HUES64 (cell line): ENCODE measurements around the gene HLA-DRA.

Source experiments
- H3K27ac ChIP-seq: 2 replicates; pipeline ENCODE4 v1.7.0; 2013; ENCODE audit warnings: low read depth, low read length, inconsistent platforms
- H3K27me3 ChIP-seq: 2 replicates; pipeline ENCODE4 v1.6.1; 2013; ENCODE audit warnings: mild to moderate bottlenecking, low read length; ENCODE audit not compliant: insufficient read depth
- H3K36me3 ChIP-seq: 2 replicates; pipeline ENCODE4 v1.6.1; 2013; ENCODE audit warnings: mild to moderate bottlenecking, low read length; ENCODE audit not compliant: insufficient read depth
- H3K4me1 ChIP-seq: 2 replicates; pipeline ENCODE4 v1.6.1; 2013; ENCODE audit warnings: mild to moderate bottlenecking, low read length, moderate library complexity; ENCODE audit not compliant: insufficient read depth
- H3K4me3 ChIP-seq: 2 replicates; pipeline ENCODE4 v1.5.1; 2013; ENCODE audit warnings: mild to moderate bottlenecking, low read length, moderate library complexity
- H3K9ac ChIP-seq: 2 replicates; pipeline ENCODE4 v1.6.1; 2013; ENCODE audit warnings: mild to moderate bottlenecking, low read depth, low read length
- H3K9me3 ChIP-seq: 2 replicates; pipeline ENCODE4 v1.6.1; 2013; ENCODE audit warnings: low read depth, low read length; ENCODE audit not compliant: insufficient read depth
- WGBS: fragments of 150-250, 120-280 bp; methylation state at CpG from one replicate; pipeline ENCODE4 v1.1.7; 2013; ENCODE audit warnings: missing lambda C conversion rate; 5-methylcytosine and 5-hydroxymethylcytosine counted together

HLA-DRA gene

DNA sequence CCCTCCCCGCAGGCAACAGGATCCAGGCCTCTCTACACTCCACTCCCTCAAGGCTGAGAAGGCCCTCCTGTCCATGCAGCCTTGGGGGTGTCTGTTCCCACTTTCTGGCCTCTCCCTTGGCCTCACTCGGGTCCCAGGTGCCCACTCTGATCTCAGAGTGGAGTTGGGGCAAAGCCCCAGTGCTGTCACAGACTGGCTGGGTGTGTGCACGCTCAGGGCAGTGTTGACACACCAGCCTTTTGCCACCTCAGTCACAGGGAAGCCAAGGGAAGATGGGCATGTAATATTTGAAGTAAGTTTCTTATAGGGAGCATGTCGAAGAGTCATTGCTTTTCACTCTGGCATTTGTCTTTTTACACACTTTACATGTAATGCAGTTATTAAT is 44.9 kb downstream of the HLA-DRA start:
- Histone ChIP-seq H3K36me3 (no peaks in the 10 kb centered on the region), H3K9me3 (peaks cover 9% of the 10 kb centered on the region; the same call in 1 of the 2 replicates), H3K4me3 (no peak overlapping the region)

DNA sequence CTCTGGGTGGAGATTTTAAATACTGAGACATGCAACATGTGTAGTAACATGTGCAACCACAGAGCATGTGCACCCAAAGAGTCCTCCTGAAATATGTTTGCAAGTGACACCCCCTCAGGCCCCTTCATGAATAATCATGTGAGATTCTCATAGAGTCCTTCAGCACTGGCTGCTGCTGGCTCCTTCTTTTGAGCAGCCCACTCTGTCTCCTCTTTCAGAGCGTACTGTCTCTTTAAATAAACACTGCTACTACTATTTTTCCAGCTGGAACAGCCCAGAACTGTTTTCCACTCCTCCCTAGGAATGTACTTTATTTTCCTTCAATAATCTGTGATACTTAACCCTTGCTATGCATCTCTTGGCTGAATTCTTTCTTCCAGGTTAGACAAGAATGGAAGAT is 48.4 kb downstream of the HLA-DRA start:
- 66% methylated on average over 1 of the region's 1 CpG for WGBS
- no peak overlapping the region for H3K4me3 ChIP-seq
- no peaks in the 10 kb centered on the region for H3K4me1 ChIP-seq

More for the DNA sequence above, 44.9 kb downstream of the HLA-DRA start:
- H3K4me1 ChIP-seq, result no peaks in the 10 kb centered on the region
- H3K27me3 ChIP-seq, result no peaks in the 10 kb centered on the region
- H3K9ac ChIP-seq, result no peak overlapping the region
- WGBS, result 54% methylated on average over 4 of the region's 4 CpGs
- H3K27ac ChIP-seq, result no peak overlapping the region

DNA sequence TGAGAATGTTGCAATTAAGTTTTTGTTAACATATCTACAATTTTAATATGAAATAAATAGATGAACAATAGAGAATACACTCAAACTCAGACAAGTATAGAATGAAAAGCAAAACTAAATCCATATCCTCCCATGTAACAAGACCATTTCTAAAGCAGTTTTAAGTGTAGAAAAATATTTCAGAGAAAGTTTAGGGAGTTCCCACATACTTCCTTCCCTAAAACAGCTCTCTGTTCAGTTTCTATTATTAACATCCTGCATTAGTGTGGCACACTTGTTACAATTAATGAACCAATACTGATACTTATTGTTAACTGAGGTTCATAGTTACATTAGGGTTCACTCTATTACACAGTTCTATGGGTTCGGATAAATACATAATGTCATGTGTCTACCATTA is 52.0 kb downstream of the HLA-DRA start:
- Histone ChIP-seq H3K9me3 (0 out of 2 replicates have a peak, but pooled peaks cover 3% of the 10 kb centered on the region), H3K27ac (no peak overlapping the region), H3K4me1 (no peaks in the 10 kb centered on the region), H3K36me3 (no peaks in the 10 kb centered on the region), H3K27me3 (no peaks in the 10 kb centered on the region), H3K9ac (no peak overlapping the region), H3K4me3 (no peak overlapping the region)
- WGBS, result no CpG with 5 or more reads among the region's 1 CpG

More for the DNA sequence above, 48.4 kb downstream of the HLA-DRA start:
- Histone ChIP-seq H3K36me3 (no peaks in the 10 kb centered on the region), H3K9me3 (peaks cover 6% of the 10 kb centered on the region; the same call in 1 of the 2 replicates), H3K9ac (no peak overlapping the region), H3K27ac (no peak overlapping the region), H3K27me3 (no peaks in the 10 kb centered on the region)

DNA sequence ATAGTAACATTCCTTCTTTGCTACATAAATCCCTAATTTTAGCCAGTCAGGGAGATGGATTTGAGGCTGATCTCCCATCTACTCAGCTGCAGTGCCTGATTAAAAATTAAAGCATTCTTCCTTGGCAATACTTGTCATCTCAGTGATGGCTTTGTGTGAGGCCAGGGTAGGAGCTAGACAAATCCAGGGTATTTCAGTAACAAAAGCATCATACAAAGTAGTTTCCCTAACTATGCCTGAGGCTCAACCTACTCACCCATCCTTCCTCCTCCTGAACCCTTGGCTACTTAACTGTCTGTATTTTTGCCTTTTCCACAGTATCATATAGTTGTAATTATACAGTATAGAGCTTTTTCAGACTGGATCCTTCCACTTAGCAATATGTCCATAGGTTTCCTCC is 52.7 kb downstream of the HLA-DRA start:
- Histone ChIP-seq H3K4me3 (no peak overlapping the region), H3K4me1 (no peaks in the 10 kb centered on the region), H3K27me3 (no peaks in the 10 kb centered on the region), H3K9me3 (0 out of 2 replicates have a peak, but pooled peaks cover 3% of the 10 kb centered on the region), H3K27ac (no peak overlapping the region), H3K36me3 (no peaks in the 10 kb centered on the region), H3K9ac (no peak overlapping the region)
